Upper lobe of left lung (tissue), 6 donors: ENCODE measurements around the gene ATP9B. TPM values are rescaled to one million over a fixed set of nuclear protein-coding genes. Genes with fewer than 3 reads are reported as not detected.

ENCODE experiments used
- ATAC-seq, 2 donors: fragments of 200-7000 bp; cut with Tn5 transposase; one replicate each; pipeline ENCODE4 v1.9.1; 2022; ENCODE audit warnings: mild to moderate bottlenecking in 2 of 2, moderate library complexity in 2 of 2; ENCODE audit not compliant: low FRiP score in 2 of 2
- DNase-seq, 2 donors: peaks; one replicate each; pipeline ENCODE4 v3.0.0-alpha.2; 2019 to 2020
- H3K27ac ChIP-seq, 4 donors: fragments of 200-600 bp; sonication (generic); one replicate each; pipeline ENCODE4 v1.5.1; 2016 to 2019
- H3K27me3 ChIP-seq, 4 donors: fragments of 200-600 bp; sonication (generic); one replicate each; pipeline ENCODE4 v1.5.1; 2017 to 2019
- H3K36me3 ChIP-seq, 4 donors: fragments of 200-600 bp; sonication (generic); one replicate each; pipeline ENCODE4 v1.5.1; 2016 to 2019
- H3K4me1 ChIP-seq, 4 donors: fragments of 200-600 bp; sonication (generic); one replicate each; pipeline ENCODE4 v1.5.1; 2018 to 2019
- H3K4me3 ChIP-seq, 4 donors: fragments of 200-600 bp; sonication (generic); one replicate each; pipeline ENCODE4 v1.5.1; 2017 to 2019; ENCODE audit warnings: mild to moderate bottlenecking in 2 of 4, moderate library complexity in 1 of 4
- H3K9me3 ChIP-seq, 4 donors: fragments of 200-600 bp; sonication (generic); one replicate each; pipeline ENCODE4 v1.5.1; 2018 to 2019
- EP300 ChIP-seq, 4 donors: sonication (generic); formaldehyde crosslinking; IDR thresholded peaks; one replicate each; pipeline ENCODE4 v1.5.1; 2017; ENCODE audit warnings: antibody characterized with exemption in 4 of 4, control low read depth in 2 of 4
- POLR2A ChIP-seq, 4 donors: fragments of 450-650 bp; IDR thresholded peaks; one replicate each; pipeline ENCODE4 v1.5.1; 2016 to 2017; ENCODE audit warnings: antibody characterized with exemption in 4 of 4, mild to moderate bottlenecking in 2 of 4
- POLR2AphosphoS5 ChIP-seq, 2 donors: sonication (generic); formaldehyde crosslinking; IDR thresholded peaks; one replicate each; pipeline ENCODE4 v1.5.1; 2017; ENCODE audit warnings: antibody characterized with exemption in 2 of 2
- WGBS, 2 donors: methylation state at CpG; one replicate each; pipeline ENCODE4 v1.1.5; 2017 to 2018; 5-methylcytosine and 5-hydroxymethylcytosine counted together
- total RNA-seq, 6 donors: library from RNA; depleted of rRNA in 4 of 6; stranded (reverse); fragments of >200 nt in 4 of 6; gene quantifications; one replicate each; pipeline versions ENCODE4 v1.1.0 to v1.2.1, GENCODE V29; 2016 to 2021
- TF ChIP-seq, protein P1 (sequence below), 6 experiments: fragments of 450-650 bp in 4 of 6; fragments of 200-600 bp in 2 of 6; sonication (generic) in 2 of 6; IDR thresholded peaks; one replicate each; pipeline ENCODE4 v1.5.1; 2016 to 2019; ENCODE audit warnings: antibody characterized with exemption in 6 of 6
- donor health status: DM: no; HTN: no; CAD: no; lungs with moderate emphysema.
- donor health status: DM: no; HTN: yes; CAD: no; lungs with severe emphysema.

ATP9B gene
- total RNA-seq, 6 donors from 2014 or later: 29.8 to 124 (median 49.2) TPM

DNA sequence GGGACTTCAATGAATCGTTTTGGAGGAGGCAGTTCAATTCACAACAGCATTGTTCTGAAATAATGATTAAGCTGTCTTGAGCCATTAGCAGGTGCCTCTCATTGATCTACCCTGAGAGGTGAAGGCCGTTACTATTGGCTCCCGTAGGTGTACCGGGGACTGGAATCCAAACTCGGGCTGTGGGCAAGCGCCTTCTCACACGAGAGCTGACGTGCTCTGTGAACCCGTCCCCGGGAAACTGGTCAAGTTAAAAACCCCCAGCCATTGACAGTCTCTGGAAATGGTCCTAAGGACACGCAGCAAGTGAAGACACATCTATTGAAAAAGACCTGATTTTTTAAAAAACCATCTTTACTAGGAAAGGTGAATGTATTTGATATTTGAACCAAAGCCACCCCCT lies 318.4 kb downstream of the ATP9B start:
- Histone ChIP-seq H3K27me3 (peaks cover 0 to 10% (median 0%) of the 10 kb centered on the region in 4 donors), H3K27ac (no peak overlapping the region), H3K4me3 (no peak overlapping the region), H3K4me1 (peaks cover 0 to 2% (median under 1%) of the 10 kb centered on the region in 4 donors), H3K9me3 (no peaks in the 10 kb centered on the region), H3K36me3 (no peaks in the 10 kb centered on the region)
- TF ChIP-seq, protein P1, sequence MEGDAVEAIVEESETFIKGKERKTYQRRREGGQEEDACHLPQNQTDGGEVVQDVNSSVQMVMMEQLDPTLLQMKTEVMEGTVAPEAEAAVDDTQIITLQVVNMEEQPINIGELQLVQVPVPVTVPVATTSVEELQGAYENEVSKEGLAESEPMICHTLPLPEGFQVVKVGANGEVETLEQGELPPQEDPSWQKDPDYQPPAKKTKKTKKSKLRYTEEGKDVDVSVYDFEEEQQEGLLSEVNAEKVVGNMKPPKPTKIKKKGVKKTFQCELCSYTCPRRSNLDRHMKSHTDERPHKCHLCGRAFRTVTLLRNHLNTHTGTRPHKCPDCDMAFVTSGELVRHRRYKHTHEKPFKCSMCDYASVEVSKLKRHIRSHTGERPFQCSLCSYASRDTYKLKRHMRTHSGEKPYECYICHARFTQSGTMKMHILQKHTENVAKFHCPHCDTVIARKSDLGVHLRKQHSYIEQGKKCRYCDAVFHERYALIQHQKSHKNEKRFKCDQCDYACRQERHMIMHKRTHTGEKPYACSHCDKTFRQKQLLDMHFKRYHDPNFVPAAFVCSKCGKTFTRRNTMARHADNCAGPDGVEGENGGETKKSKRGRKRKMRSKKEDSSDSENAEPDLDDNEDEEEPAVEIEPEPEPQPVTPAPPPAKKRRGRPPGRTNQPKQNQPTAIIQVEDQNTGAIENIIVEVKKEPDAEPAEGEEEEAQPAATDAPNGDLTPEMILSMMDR (IDR thresholded peaks at IDR 0.05): no peak
- TF ChIP-seq POLR2AphosphoS5 (IDR thresholded peaks at IDR 0.05): no peak
- peak in 1 of 2 donors; percentile 6 for DNase-seq
- no peak for ATAC-seq
- WGBS, 2 donors: 55 to 70% methylated on average over 7 to 11 of the region's 11 CpGs

DNA sequence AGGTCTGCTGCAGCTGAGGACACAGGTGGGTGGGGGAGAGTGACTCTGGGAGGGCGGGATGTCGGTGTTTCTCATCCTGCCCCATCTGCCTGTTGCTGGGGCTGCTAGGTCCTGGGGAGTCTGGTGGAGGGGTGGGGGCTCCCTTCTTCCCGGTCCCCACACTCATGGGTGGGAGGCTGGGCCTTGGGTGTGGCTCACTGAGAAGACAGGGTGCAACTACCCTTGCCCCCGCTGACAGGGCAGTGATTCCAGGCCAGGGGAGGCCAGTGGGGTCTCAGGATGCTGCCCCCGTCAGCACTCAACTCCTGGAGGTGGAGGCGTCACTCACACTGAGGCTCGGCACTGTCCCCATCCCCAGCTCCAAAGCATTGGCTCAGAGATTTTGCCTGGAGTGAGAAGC lies 318.8 kb downstream of the ATP9B start:
- Histone ChIP-seq H3K9me3 (no peaks in the 10 kb centered on the region), H3K27me3 (peaks cover 0 to 10% (median under 1%) of the 10 kb centered on the region in 4 donors), H3K4me3 (no peak overlapping the region), H3K36me3 (no peaks in the 10 kb centered on the region), H3K27ac (no peak overlapping the region), H3K4me1 (peaks cover 3 to 6% (median 4%) of the 10 kb centered on the region in 4 donors)
- no peak for ATAC-seq
- peak in 1 of 2 donors; percentile 10 for DNase-seq
- WGBS, 2 donors: 49 to 57% methylated on average over 3 to 7 of the region's 7 CpGs
- no peak for TF ChIP-seq POLR2A (IDR thresholded peaks at IDR 0.05)
- TF ChIP-seq EP300 (IDR thresholded peaks at IDR 0.05): no peak
- TF ChIP-seq POLR2AphosphoS5 (IDR thresholded peaks at IDR 0.05): no peak
- TF ChIP-seq, protein P1 (IDR thresholded peaks at IDR 0.05): no peak

DNA sequence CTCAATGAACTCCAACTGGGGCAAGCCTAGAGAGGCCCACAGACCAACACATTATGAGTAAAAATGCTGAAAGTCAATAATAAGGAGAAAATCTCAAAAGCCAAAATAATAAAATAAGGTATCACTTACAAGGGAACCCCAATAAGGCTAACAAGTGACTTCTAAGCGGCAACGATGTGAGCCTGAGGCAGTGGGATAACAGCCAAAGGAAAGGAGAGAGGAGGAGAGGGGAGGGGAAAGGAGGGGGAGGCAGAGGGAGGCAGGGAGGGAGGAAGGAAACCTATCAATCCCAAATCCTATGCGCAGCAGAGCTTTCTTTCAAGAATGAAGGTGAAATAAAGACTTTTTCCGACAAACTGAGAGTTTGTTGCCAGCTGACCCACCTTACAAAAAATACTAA lies 320.5 kb downstream of the ATP9B start:
- Histone ChIP-seq H3K27me3 (peaks cover 0 to 13% (median 6%) of the 10 kb centered on the region in 4 donors), H3K9me3 (no peaks in the 10 kb centered on the region), H3K4me3 (no peak overlapping the region), H3K4me1 (peaks cover 14 to 18% (median 17%) of the 10 kb centered on the region in 4 donors), H3K27ac (no peak overlapping the region), H3K36me3 (no peaks in the 10 kb centered on the region)
- ATAC-seq: no peak
- no peak for DNase-seq
- TF ChIP-seq POLR2AphosphoS5 (IDR thresholded peaks at IDR 0.05) (no peak), EP300 (IDR thresholded peaks at IDR 0.05) (no peak), POLR2A (IDR thresholded peaks at IDR 0.05) (no peak)
- TF ChIP-seq, protein P1 (IDR thresholded peaks at IDR 0.05): no peak
- WGBS, 2 donors: 31 to 34% methylated on average over 4 of the region's 4 CpGs

DNA sequence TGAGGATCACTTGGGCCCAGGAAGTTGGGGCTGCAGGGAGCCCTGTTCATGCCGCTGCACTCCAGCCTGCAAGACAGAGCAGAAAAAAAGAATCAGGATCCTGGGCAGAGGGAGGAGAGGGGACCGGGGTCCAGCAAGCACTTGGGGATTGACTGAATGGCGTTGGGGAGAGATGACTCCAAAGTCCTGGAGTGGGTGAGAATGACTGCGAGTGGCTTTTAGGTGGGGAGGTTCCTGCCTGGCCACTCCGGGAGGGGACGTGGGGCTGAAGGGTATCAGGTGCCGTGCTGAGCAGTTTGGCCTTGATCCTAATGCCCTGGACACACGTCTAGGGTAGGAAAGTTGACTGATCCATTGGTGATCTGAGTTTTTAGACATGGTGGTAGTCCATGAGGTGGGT lies 323.0 kb downstream of the ATP9B start:
- no peaks in the 10 kb centered on the region for H3K9me3 ChIP-seq
- no peak for ATAC-seq
- TF ChIP-seq POLR2AphosphoS5 (IDR thresholded peaks at IDR 0.05) (no peak), EP300 (IDR thresholded peaks at IDR 0.05) (no peak), POLR2A (IDR thresholded peaks at IDR 0.05) (no peak)
- TF ChIP-seq, protein P1 (IDR thresholded peaks at IDR 0.05): no peak
- H3K27ac ChIP-seq: no peak overlapping the region
- peaks cover 0 to 21% (median 10%) of the 10 kb centered on the region in 4 donors for H3K27me3 ChIP-seq
- peaks cover 26 to 43% (median 34%) of the 10 kb centered on the region in 4 donors for H3K4me1 ChIP-seq
- no peaks in the 10 kb centered on the region for H3K36me3 ChIP-seq
- peak in 1 of 2 donors; percentile 13 for DNase-seq
- 77 to 83% methylated on average over 8 of the region's 8 CpGs for WGBS, 2 donors
- H3K4me3 ChIP-seq: no peak overlapping the region

DNA sequence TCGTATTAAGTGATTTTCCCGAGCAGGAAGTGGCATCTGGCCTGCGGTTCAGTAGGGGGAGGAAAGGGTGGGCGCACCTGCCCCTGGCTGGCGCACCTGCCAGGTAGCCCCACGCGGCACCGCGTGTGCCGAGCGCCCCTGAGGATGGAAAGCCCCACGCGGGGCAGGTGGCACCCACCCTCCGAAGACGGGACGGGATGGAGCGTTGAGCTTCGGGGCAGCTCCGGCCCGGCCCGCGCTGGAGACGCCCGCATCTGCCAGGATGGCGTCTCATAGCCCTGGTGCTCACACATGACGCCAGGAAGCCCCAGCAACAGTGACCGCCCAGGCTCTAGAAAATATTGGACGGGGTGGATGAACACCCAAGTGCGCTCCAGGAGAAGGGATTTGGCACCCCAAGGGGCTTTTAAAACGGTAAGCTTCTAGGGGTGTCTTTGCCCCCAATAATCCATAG lies 324.0 kb downstream of the ATP9B start:
- H3K4me3 ChIP-seq: peak overlapping the region in 3 of 4 donors; percentile 53 to 68 (median 60)
- WGBS, 2 donors: 0 to 6% methylated on average over 2 to 30 of the region's 30 CpGs
- peak; percentile 25 to 28 for ATAC-seq

More for the DNA sequence above, 324.0 kb downstream of the ATP9B start:
- Histone ChIP-seq H3K9me3 (no peaks in the 10 kb centered on the region), H3K4me1 (peaks cover 26 to 44% (median 38%) of the 10 kb centered on the region in 4 donors), H3K27me3 (peaks cover 0 to 21% (median 10%) of the 10 kb centered on the region in 4 donors), H3K27ac (peak overlapping the region; percentile 79 to 94 (median 90)), H3K36me3 (no peaks in the 10 kb centered on the region)
- peak; percentile 14 to 86 for DNase-seq
- TF ChIP-seq POLR2AphosphoS5 (IDR thresholded peaks at IDR 0.05) (no peak), POLR2A (IDR thresholded peaks at IDR 0.05) (no peak), EP300 (IDR thresholded peaks at IDR 0.05) (no peak)
- TF ChIP-seq, protein P1 (IDR thresholded peaks at IDR 0.05): no peak
